DND-41 (cell line): Measurements from ENCODE around the gene DEPP1.

Experiments used
- ATAC-seq: fragments of 200-7000 bp; cut with Tn5 transposase; 3 replicates; pipeline ENCODE4 v1.9.1; 2021; ENCODE audit warnings: low read depth; ENCODE audit not compliant: insufficient read depth
- DNase-seq: peaks from one replicate; pipeline ENCODE4 v3.0.0-alpha.2; 2020
- H2AFZ ChIP-seq: 2 replicates; pipeline ENCODE4 v1.6.0; 2012; ENCODE audit warnings: low read depth, low read length
- H3K27ac ChIP-seq: 2 replicates; pipeline ENCODE4 v1.5.1; 2012; ENCODE audit warnings: low read length, inconsistent platforms
- H3K27me3 ChIP-seq: fragments of 200-600 bp; sonication (generic); 2 replicates; pipeline ENCODE4 v1.6.0; 2012; ENCODE audit warnings: low read length, mild to moderate bottlenecking, inconsistent platforms; ENCODE audit not compliant: insufficient read depth, poor library complexity
- H3K36me3 ChIP-seq: 2 replicates; pipeline ENCODE4 v1.5.1; 2012; ENCODE audit warnings: low read length, inconsistent platforms; ENCODE audit not compliant: insufficient read depth
- H3K4me1 ChIP-seq: 2 replicates; pipeline ENCODE4 v1.5.1; 2012; ENCODE audit warnings: mild to moderate bottlenecking, low read length; ENCODE audit not compliant: insufficient read depth
- H3K4me2 ChIP-seq: 2 replicates; pipeline ENCODE4 v1.6.0; 2012; ENCODE audit warnings: mild to moderate bottlenecking, moderate library complexity, low read length, inconsistent platforms; ENCODE audit not compliant: insufficient read depth
- H3K4me3 ChIP-seq, 2 experiments: fragments of 200-600 bp in 1 of 2; shearing (Covaris generic) in 1 of 2; 2 replicates each; pipeline ENCODE4 v1.5.1; 2012 to 2016; ENCODE audit warnings: inconsistent platforms in 2 of 2, low read length in 2 of 2, mild to moderate bottlenecking in 2 of 2, low read depth in 1 of 2, moderate library complexity in 1 of 2
- H3K79me2 ChIP-seq: 2 replicates; pipeline ENCODE4 v1.6.0; 2012; ENCODE audit warnings: low read length, inconsistent platforms; ENCODE audit not compliant: insufficient read depth
- H3K9ac ChIP-seq: 2 replicates; pipeline ENCODE4 v1.6.0; 2012; ENCODE audit warnings: low read depth, mild to moderate bottlenecking, inconsistent platforms, low read length, moderate library complexity
- H3K9me3 ChIP-seq: 2 replicates; pipeline ENCODE4 v1.5.1; 2012; ENCODE audit warnings: low read length, moderate library complexity, mild to moderate bottlenecking, inconsistent platforms; ENCODE audit not compliant: insufficient read depth, severe bottlenecking
- H4K20me1 ChIP-seq: 2 replicates; pipeline ENCODE4 v1.6.0; 2012; ENCODE audit warnings: low read length; ENCODE audit not compliant: insufficient read depth
- EZH2 ChIP-seq: IDR thresholded peaks from 3 replicates; pipeline ENCODE4 v1.6.1; 2012; ENCODE audit warnings: borderline replicate concordance, low read depth, mild to moderate bottlenecking, moderate library complexity, low read length, inconsistent platforms; ENCODE audit not compliant: severe bottlenecking
- TF ChIP-seq, protein P1 (sequence below): IDR thresholded peaks from 2 replicates; pipeline ENCODE4 v1.5.1; 2012; ENCODE audit warnings: borderline replicate concordance, low read length, moderate library complexity, mild to moderate bottlenecking; ENCODE audit not compliant: poor library complexity, severe bottlenecking; ENCODE audit errors: extremely low read depth

DEPP1 gene

DNA sequence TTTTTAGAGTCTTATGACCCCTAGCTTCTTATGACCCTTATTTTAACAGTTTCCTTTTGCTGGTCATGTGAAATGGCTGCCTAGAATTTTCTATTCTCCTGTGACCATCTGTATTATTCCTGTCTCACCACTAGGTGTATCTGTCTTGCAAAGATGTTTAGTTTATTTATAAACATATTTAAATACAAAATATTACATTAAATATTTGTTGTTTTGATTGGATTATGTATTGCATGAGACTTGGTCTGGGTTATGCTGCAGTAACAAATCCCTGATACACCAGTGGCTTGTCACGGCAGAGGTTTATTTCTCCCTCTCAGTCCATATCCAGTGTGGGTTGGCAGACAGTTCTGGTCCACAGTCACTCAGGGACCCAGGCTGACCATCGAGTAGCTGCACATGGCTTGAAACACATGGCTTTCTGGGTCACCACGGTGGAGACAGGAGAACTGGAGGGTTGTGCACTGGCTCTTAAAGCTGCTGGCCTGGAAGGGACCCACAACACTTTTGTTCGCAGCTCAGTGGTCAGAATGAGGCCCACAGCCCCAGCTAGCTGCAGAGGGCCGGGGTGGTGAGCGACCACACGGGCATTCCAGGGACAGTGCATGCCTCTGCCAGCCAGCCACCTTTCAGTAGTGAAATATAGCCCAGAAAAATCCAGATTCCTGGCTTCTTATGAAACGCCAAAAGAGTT, 11.6 kb downstream of the DEPP1 start:
- H3K27ac ChIP-seq = no peak overlapping the region; the same call in 1 of the 2 replicates
- H3K4me2 ChIP-seq = no peak overlapping the region
- H3K27me3 ChIP-seq = no peaks in the 10 kb centered on the region
- no peaks in the 10 kb centered on the region for H3K36me3 ChIP-seq
- H4K20me1 ChIP-seq = no peaks in the 10 kb centered on the region
- TF ChIP-seq EZH2 = no peak
- TF ChIP-seq, protein P1, sequence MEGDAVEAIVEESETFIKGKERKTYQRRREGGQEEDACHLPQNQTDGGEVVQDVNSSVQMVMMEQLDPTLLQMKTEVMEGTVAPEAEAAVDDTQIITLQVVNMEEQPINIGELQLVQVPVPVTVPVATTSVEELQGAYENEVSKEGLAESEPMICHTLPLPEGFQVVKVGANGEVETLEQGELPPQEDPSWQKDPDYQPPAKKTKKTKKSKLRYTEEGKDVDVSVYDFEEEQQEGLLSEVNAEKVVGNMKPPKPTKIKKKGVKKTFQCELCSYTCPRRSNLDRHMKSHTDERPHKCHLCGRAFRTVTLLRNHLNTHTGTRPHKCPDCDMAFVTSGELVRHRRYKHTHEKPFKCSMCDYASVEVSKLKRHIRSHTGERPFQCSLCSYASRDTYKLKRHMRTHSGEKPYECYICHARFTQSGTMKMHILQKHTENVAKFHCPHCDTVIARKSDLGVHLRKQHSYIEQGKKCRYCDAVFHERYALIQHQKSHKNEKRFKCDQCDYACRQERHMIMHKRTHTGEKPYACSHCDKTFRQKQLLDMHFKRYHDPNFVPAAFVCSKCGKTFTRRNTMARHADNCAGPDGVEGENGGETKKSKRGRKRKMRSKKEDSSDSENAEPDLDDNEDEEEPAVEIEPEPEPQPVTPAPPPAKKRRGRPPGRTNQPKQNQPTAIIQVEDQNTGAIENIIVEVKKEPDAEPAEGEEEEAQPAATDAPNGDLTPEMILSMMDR = no peak
- no peak for DNase-seq
- no peak for ATAC-seq
- no peak overlapping the region for H3K9ac ChIP-seq
- H3K9me3 ChIP-seq = no peaks in the 10 kb centered on the region
- H3K79me2 ChIP-seq = no peaks in the 10 kb centered on the region
- H2AFZ ChIP-seq = no peak overlapping the region
- no peak overlapping the region for H3K4me3 ChIP-seq
- peaks cover 30% of the 10 kb centered on the region for H3K4me1 ChIP-seq

DNA sequence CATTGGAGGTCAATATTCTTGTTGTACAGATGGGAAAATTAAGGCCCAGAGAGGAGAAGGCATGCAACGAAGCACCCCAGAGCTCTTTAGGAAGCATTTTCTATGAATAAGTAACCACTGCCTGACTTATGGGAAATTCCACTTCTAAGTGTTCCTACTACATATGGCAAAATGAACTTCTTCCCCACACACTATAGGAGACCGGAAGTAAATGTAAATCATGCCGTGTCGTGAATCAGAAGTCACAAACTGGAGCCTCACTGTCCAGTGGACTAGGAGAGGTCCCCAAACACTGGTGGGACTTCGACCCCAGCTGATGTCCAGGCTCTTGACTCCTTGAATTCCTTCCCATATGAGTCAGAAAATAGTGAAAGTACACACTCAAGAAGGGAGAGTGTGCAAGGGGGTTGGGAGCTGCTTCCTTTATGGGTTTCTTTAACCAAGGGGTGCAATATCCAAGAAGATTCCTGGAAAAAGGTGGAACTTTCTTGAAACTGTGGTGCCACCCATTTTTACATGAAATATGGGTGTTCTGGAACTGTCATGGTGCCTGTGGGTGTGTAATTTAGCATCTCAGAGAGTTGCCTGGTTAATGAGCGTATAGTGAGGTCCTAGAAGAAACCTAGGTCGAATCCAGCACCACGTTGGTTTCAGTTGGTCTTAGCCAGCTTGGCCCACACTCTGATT, 12.3 kb downstream of the DEPP1 start:
- Histone ChIP-seq H3K79me2 (no peaks in the 10 kb centered on the region), H3K9me3 (no peaks in the 10 kb centered on the region), H4K20me1 (no peaks in the 10 kb centered on the region), H2AFZ (no peak overlapping the region), H3K27me3 (no peaks in the 10 kb centered on the region), H3K4me1 (peaks cover 30% of the 10 kb centered on the region), H3K27ac (no peak overlapping the region), H3K36me3 (no peaks in the 10 kb centered on the region), H3K4me2 (no peak overlapping the region), H3K9ac (no peak overlapping the region), H3K4me3 (no peak overlapping the region)
- no peak for TF ChIP-seq EZH2
- TF ChIP-seq, protein P1 = no peak
- ATAC-seq (no peak), DNase-seq (no peak)

DNA sequence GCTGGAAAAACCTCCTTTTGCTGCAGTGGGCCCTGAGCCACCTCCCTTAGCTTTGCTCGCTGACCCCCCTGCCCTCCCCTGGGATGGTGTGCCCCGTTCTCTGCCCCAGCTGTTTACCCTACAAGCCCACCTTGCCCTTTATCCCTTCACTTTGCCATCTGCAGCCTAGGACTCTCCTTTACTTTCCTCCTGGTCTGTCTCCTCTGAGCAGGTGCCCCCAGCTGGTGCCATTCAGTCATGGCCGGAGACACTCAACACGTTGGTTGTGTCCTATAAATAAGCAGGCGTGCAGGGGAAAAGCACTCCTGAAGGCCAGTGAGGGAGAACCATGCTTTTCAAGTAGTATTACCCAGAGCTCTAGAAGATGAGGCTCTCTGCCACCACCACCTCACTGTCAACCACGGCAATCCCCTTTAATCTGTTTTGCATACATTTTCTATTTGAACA, 12.9 kb downstream of the DEPP1 start:
- TF ChIP-seq, protein P1 = no peak
- TF ChIP-seq EZH2 = no peak
- no peak overlapping the region for H3K9ac ChIP-seq
- DNase-seq (no peak), ATAC-seq (no peak)
- no peaks in the 10 kb centered on the region for H3K79me2 ChIP-seq
- no peak overlapping the region for H3K27ac ChIP-seq
- H2AFZ ChIP-seq = no peak overlapping the region
- H3K4me2 ChIP-seq = no peak overlapping the region
- H4K20me1 ChIP-seq = no peaks in the 10 kb centered on the region
- no peaks in the 10 kb centered on the region for H3K9me3 ChIP-seq
- no peaks in the 10 kb centered on the region for H3K36me3 ChIP-seq
- H3K4me3 ChIP-seq = no peak overlapping the region
- H3K4me1 ChIP-seq = peaks cover 30% of the 10 kb centered on the region
- no peaks in the 10 kb centered on the region for H3K27me3 ChIP-seq
